Rectal smooth muscle tissue (tissue), 1 donor: ENCODE measurements around the gene HBM.
"Not testable (repeated sequence)": the region's sequence is repeated elsewhere in the genome, so short reads cannot be mapped to it uniquely, and the experiment has no call there.

Experiments used
- H3K27ac ChIP-seq: one replicate; pipeline ENCODE4 v1.7.0; 2013; ENCODE audit warnings: low read depth, low read length, inconsistent platforms
- H3K27me3 ChIP-seq: one replicate; pipeline ENCODE4 v1.7.0; 2013; ENCODE audit warnings: low read length; ENCODE audit not compliant: control insufficient read depth, insufficient read depth
- H3K36me3 ChIP-seq: one replicate; pipeline ENCODE4 v1.7.0; 2013; ENCODE audit warnings: low read length; ENCODE audit not compliant: control insufficient read depth, insufficient read depth
- H3K4me1 ChIP-seq: one replicate; pipeline ENCODE4 v1.7.0; 2013; ENCODE audit warnings: low read length; ENCODE audit not compliant: control insufficient read depth, insufficient read depth
- H3K4me3 ChIP-seq: one replicate; pipeline ENCODE4 v1.7.0; 2013; ENCODE audit warnings: low read length
- H3K9ac ChIP-seq: one replicate; pipeline ENCODE4 v1.7.0; 2013; ENCODE audit warnings: low read length

HBM gene

GRCh38 chr16:185691-186090 lies 19.9 kb downstream of the HBM start:
- Histone ChIP-seq H3K9ac (no peak overlapping the region), H3K4me3 (no peak overlapping the region), H3K36me3 (peaks cover 26% of the 10 kb centered on the region), H3K27ac (no peak overlapping the region), H3K4me1 (no peaks in the 10 kb centered on the region), H3K27me3 (no peaks in the 10 kb centered on the region)

- H3K9ac ChIP-seq, result no peak overlapping the region
- no peaks in the 10 kb centered on the region for H3K27me3 ChIP-seq
- peaks cover 40% of the 10 kb centered on the region for H3K36me3 ChIP-seq
- no peaks in the 10 kb centered on the region for H3K4me1 ChIP-seq
- H3K27ac ChIP-seq, result no peak overlapping the region
- no peak overlapping the region for H3K4me3 ChIP-seq
Measured at GRCh38 chr16:187330-187729, 21.6 kb downstream of the HBM start.

DNA sequence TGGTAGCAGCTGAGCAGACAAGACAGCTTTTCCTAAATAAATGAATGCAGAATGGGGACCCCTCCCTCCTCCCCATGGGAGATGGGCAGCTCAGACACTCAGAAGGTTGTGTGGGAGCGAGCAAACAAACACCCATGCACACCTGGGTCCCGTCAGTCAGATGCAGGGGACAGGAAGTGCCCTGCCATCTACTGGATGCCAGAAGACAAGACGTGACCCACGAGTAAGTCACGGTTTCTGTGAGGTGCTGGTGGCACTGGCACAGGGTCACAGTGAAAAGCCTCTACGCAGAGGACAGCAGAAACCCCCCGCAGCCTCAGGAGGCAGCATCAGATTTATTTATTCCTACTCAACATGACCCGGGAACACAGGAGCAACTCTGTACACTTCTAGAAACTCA lies 22.9 kb downstream of the HBM start:
- Histone ChIP-seq H3K4me3 (no peak overlapping the region), H3K9ac (no peak overlapping the region), H3K36me3 (peaks cover 45% of the 10 kb centered on the region), H3K27me3 (no peaks in the 10 kb centered on the region), H3K27ac (no peak overlapping the region), H3K4me1 (no peaks in the 10 kb centered on the region)

DNA sequence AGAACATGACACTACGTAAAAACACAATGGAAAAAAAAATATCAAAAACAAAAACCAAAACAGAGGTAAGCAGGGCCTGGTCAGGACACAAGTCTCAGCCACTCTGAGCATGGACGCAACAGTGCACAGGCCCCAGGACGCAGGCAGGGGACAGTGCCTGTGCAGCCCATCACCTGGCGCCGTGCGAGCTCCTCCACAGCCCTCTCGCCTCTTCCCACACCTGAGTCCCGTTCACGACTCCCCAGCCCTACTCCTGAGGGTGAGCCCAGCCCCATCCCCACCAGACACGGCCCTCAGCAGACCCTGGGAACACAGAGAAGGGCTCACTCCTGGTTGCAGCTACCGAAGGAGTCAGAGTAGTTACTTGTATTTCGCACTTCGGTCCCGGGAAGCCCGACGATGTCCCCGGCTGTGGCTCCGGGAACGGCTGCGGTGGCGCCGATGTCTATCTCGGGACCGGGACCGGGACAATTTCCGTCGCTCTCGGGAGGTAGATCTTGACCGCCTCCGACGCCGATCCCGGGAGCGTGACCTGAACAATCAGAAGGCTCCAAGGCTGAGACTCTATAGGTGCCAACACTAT lies 23.9 kb downstream of the HBM start:
- Histone ChIP-seq H3K36me3 (peaks cover 49% of the 10 kb centered on the region), H3K9ac (no peak overlapping the region), H3K4me1 (no peaks in the 10 kb centered on the region), H3K27ac (no peak overlapping the region), H3K27me3 (no peaks in the 10 kb centered on the region), H3K4me3 (no peak overlapping the region)

DNA sequence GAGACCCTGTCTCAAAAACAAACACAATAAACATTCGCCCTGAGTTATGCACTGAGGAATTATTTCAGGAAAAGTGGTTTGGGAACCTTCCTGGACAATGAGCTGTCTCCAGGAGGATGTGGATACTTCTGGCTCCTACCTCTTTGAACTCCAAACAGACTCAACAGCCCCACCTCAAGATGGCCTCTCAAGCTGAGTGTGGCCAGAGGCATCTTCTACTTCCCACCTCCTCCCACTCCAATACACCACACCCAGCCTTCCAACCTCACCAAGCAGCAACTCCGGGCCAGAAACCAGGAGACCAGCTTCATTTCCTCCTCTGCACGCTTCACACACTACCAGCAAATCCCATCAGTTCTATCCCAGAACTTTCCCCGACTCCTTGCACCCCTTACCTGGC lies 26.1 kb downstream of the HBM start:
- H3K27ac ChIP-seq, result no peak overlapping the region
- H3K36me3 ChIP-seq, result peaks cover 56% of the 10 kb centered on the region
- H3K4me3 ChIP-seq, result no peak overlapping the region
- H3K9ac ChIP-seq, result no peak overlapping the region
- no peaks in the 10 kb centered on the region for H3K27me3 ChIP-seq
- no peaks in the 10 kb centered on the region for H3K4me1 ChIP-seq

GRCh38 chr16:192686-193085 lies 26.9 kb downstream of the HBM start:
- no peak overlapping the region for H3K4me3 ChIP-seq
- H3K9ac ChIP-seq, result no peak overlapping the region
- peaks cover 54% of the 10 kb centered on the region for H3K36me3 ChIP-seq
- H3K4me1 ChIP-seq, result no peaks in the 10 kb centered on the region
- H3K27me3 ChIP-seq, result no peaks in the 10 kb centered on the region
- H3K27ac ChIP-seq, result no peak overlapping the region

- Histone ChIP-seq H3K4me1 (no peaks in the 10 kb centered on the region), H3K27ac (no peak overlapping the region), H3K9ac (no peak overlapping the region), H3K36me3 (peaks cover 52% of the 10 kb centered on the region), H3K4me3 (no peak overlapping the region), H3K27me3 (no peaks in the 10 kb centered on the region)
Measured at GRCh38 chr16:193441-193840, 27.7 kb downstream of the HBM start.

DNA sequence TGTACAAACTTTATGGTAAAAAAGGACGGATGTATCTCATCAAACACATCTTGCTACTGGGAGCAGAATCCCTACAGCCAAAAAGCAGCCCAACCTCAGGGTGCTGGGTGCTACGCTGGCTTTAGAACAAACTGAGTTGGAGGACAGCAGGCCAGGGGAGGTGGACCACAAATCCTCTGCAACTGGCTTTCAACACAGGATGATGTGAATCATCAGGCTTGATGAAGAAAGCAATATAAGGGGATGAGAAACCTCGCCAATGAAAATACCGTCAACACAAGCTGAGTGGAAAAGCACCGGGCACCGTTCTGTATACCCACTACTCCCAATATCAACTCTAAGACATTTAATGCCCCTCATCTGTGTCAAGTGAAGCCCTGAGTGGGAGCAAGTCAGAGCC lies 28.7 kb downstream of the HBM start:
- no peak overlapping the region for H3K27ac ChIP-seq
- H3K4me3 ChIP-seq, result no peak overlapping the region
- no peak overlapping the region for H3K9ac ChIP-seq
- H3K27me3 ChIP-seq, result no peaks in the 10 kb centered on the region
- peaks cover 43% of the 10 kb centered on the region for H3K36me3 ChIP-seq
- no peaks in the 10 kb centered on the region for H3K4me1 ChIP-seq

DNA sequence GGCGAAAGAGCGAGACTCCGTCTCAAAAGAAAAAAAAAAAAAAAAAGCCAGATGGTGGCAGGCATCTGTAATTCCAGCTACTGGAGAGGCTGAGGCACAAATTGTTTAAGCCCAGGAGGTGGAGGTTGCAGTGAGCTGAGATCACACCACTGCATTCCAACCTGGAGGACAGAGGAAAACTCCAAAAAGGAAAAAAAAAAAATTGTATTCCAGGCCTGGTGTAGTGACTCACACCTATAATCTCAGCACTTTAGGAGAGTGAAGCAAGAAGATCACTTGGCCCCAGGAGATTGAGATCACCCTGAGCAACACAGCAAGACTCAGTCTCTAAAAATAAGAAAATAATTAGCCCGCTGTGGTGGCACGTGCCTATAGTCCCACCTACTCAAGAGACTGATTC lies 34.6 kb downstream of the HBM start:
- Histone ChIP-seq H3K36me3 (peaks cover 15% of the 10 kb centered on the region), H3K4me3 (no peak overlapping the region), H3K4me1 (no peaks in the 10 kb centered on the region), H3K9ac (no peak overlapping the region), H3K27ac (no peak overlapping the region), H3K27me3 (no peaks in the 10 kb centered on the region)

DNA sequence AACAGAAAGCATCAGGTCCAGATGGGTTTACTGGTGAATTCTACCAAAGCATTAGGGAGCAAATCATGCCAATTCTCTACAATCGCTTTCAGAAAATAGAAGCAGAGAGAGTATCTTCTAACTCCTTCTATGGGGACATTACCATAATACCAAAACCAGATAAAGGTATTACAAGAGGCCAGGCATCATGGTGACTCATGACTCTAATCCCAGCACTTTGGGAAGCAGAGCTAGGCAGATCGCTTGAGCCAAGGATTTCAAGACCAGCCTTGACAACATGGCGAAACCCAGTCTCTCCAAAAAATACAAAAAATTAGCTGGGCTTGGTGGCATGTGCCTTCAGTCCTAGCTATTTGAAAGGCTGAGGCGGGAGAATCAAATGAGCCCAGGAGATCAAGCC lies 37.5 kb downstream of the HBM start:
- Histone ChIP-seq H3K4me1 (no peaks in the 10 kb centered on the region), H3K27me3 (no peaks in the 10 kb centered on the region), H3K27ac (no peak overlapping the region), H3K4me3 (no peak overlapping the region), H3K9ac (no peak overlapping the region), H3K36me3 (peaks cover 30% of the 10 kb centered on the region)

GRCh38 chr16:204046-204445 lies 38.3 kb downstream of the HBM start:
- H3K9ac ChIP-seq, result not testable (repeated sequence)

DNA sequence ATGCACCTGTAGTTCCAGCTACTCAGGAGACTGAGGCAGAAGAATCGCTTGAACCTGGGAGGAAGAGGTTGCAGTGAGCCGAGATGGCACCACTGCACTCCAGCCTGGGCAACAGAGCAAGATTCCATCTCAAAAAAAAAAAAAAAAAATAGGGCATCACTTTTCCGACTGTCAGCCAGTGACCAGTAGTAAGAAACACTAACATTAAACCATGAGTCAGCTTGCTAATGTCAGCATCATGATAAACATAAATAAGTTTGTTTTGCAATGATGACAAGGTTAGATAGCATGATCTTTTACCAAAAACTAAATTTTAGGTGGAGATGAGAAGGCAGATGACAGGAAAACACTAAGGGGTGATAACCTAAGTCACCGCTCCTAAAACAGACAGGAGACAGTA lies 43.6 kb downstream of the HBM start:
- not testable (repeated sequence) for H3K4me1 ChIP-seq, H3K4me3 ChIP-seq, H3K9ac ChIP-seq, H3K27me3 ChIP-seq, H3K27ac ChIP-seq
- peaks cover 45% of the 10 kb centered on the region for H3K36me3 ChIP-seq

More at GRCh38 chr16:204046-204445, 38.3 kb downstream of the HBM start:
- H3K27ac ChIP-seq, H3K4me3 ChIP-seq, H3K27me3 ChIP-seq, H3K4me1 ChIP-seq: not testable (repeated sequence)
- peaks cover 38% of the 10 kb centered on the region for H3K36me3 ChIP-seq

DNA sequence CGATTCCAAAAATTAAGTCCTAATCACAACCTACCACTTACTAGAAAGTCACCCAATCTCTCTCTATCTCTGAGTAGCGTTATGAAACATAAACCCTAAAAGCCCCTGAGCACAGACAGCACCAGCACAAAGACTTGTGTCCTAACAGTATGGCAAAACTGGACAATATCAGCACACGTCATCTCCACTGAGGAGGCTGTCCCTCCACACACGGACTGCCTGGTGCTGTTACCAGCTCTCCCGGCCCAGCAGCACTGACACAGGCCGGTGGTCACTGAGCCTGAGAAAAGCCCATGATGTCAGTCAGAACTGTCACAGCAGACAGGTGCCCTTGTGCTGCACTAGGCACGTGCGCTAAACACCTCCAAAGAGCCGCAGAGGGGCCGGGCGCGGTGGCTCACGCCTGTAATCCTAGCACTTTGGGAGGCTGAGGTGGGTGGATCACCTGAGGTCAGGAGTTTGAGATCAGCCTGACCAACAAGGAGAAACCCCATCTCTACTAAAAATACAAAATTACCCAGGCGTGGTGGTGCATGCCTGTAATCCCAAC lies 45.9 kb downstream of the HBM start:
- H3K27ac ChIP-seq, H3K4me3 ChIP-seq, H3K9ac ChIP-seq, H3K27me3 ChIP-seq, H3K4me1 ChIP-seq: not testable (repeated sequence)
- H3K36me3 ChIP-seq, result peaks cover 30% of the 10 kb centered on the region
